HepG2 (cell line): ENCODE results near the gene TTC23L. TPM values are rescaled to one million over a fixed set of nuclear protein-coding genes. Genes with fewer than 3 reads are reported as not detected.
A peak's percentile ranks its signal among the peaks of the same experiment; 100 is the strongest.

ENCODE experiments used
- ATF1 ChIP-seq: IDR thresholded peaks from 2 replicates; pipeline ENCODE4 v1.6.1; 2016; ENCODE audit warnings: mild to moderate bottlenecking, control low read depth
- ESRRA ChIP-seq: sonication (generic); formaldehyde crosslinking; IDR thresholded peaks from 2 replicates; pipeline ENCODE4 v1.5.1; 2020; ENCODE audit warnings: mild to moderate bottlenecking, low read depth, missing genetic modification reagents
- HDAC1 ChIP-seq: sonication (generic); formaldehyde crosslinking; IDR thresholded peaks from 2 replicates; pipeline ENCODE4 v1.5.1; 2020; ENCODE audit warnings: mild to moderate bottlenecking, missing genetic modification reagents
- HNF4A ChIP-seq: sonication (generic); formaldehyde crosslinking; IDR thresholded peaks from 2 replicates; pipeline ENCODE4 v1.4.0; 2020; ENCODE audit warnings: missing genetic modification reagents
- HNRNPLL ChIP-seq: fragments of 200-400 bp; formaldehyde crosslinking; IDR thresholded peaks from 2 replicates; pipeline ENCODE4 v1.6.1; 2017; ENCODE audit warnings: mild to moderate bottlenecking, low read depth, low read length; ENCODE audit not compliant: poor library complexity, severe bottlenecking
- IRX3 ChIP-seq: sonication (generic); formaldehyde crosslinking; IDR thresholded peaks from 2 replicates; pipeline ENCODE4 v1.8.1; 2023; ENCODE audit warnings: mild to moderate bottlenecking, low read depth, missing genetic modification reagents, borderline replicate concordance
- JDP2 ChIP-seq: sonication (generic); formaldehyde crosslinking; IDR thresholded peaks from 2 replicates; pipeline ENCODE4 v1.8.1; 2022; ENCODE audit warnings: missing genetic modification reagents, borderline replicate concordance
- JUND ChIP-seq: sonication (generic); formaldehyde crosslinking; IDR thresholded peaks from 2 replicates; pipeline ENCODE4 v1.8.0; 2022; ENCODE audit warnings: mild to moderate bottlenecking, missing genetic modification reagents
- KLF13 ChIP-seq: sonication (generic); formaldehyde crosslinking; IDR thresholded peaks from 2 replicates; pipeline ENCODE4 v1.4.0; 2020; ENCODE audit warnings: mild to moderate bottlenecking, missing genetic modification reagents
- MLX ChIP-seq: IDR thresholded peaks from 2 replicates; pipeline ENCODE4 v1.6.1; 2016
- MYPOP ChIP-seq: sonication (generic); formaldehyde crosslinking; IDR thresholded peaks from 2 replicates; pipeline ENCODE4 v1.8.1; 2023; ENCODE audit warnings: mild to moderate bottlenecking, moderate library complexity, missing genetic modification reagents
- PPARG ChIP-seq: conservative IDR thresholded peaks from 2 replicates; pipeline ENCODE4 v1.6.1; 2016; ENCODE audit warnings: missing biosample characterization, missing genetic modification reagents
- SP140L ChIP-seq: sonication (generic); formaldehyde crosslinking; IDR thresholded peaks from 2 replicates; pipeline ENCODE4 v1.4.0; 2020; ENCODE audit warnings: missing genetic modification reagents, borderline replicate concordance
- SRSF1 ChIP-seq: fragments of 200-400 bp; formaldehyde crosslinking; optimal IDR thresholded peaks from 2 replicates; pipeline ENCODE3; 2017; ENCODE audit warnings: mild to moderate bottlenecking, low read depth, low read length, moderate library complexity
- TCF12 ChIP-seq, 2 experiments: fragments of 450-650 bp in 1 of 2; sonication (generic) in 1 of 2; formaldehyde crosslinking in 1 of 2; IDR thresholded peaks; 2 replicates each; pipeline versions ENCODE4 v1.6.1 to v1.8.0; 2017 to 2022; ENCODE audit warnings: antibody characterized with exemption in 1 of 2, mild to moderate bottlenecking in 1 of 2, missing genetic modification reagents in 1 of 2, moderate library complexity in 1 of 2
- ZNF234 ChIP-seq: sonication (generic); formaldehyde crosslinking; conservative IDR thresholded peaks from 2 replicates; pipeline ENCODE4 v1.5.1; 2020; ENCODE audit warnings: mild to moderate bottlenecking, missing genetic modification reagents
- ZNF235 ChIP-seq: sonication (generic); formaldehyde crosslinking; IDR thresholded peaks from 2 replicates; pipeline ENCODE4 v1.8.1; 2023; ENCODE audit warnings: mild to moderate bottlenecking, missing genetic modification reagents, borderline replicate concordance
- ZNF331 ChIP-seq: sonication (generic); formaldehyde crosslinking; IDR thresholded peaks from 2 replicates; pipeline ENCODE4 v1.4.0; 2020; ENCODE audit warnings: missing genetic modification reagents
- ZNF709 ChIP-seq: sonication (generic); formaldehyde crosslinking; IDR thresholded peaks from 2 replicates; pipeline ENCODE4 v1.5.0; 2020; ENCODE audit warnings: mild to moderate bottlenecking, missing genetic modification reagents
- polyA plus RNA-seq, 8 experiments: library from polyadenylated mRNA; depleted of rRNA in 3 of 8; stranded (reverse) in 7 of 8; unstranded in 1 of 8; fragments of >200 nt; fragmentation: Illumina TruSeq in 4 of 8; extraction: Trizol in 4 of 8; gene quantifications; 2 replicates each; pipeline versions ENCODE4 v1.2.1 to v1.2.3, GENCODE V29; 2011 to 2016; ENCODE audit warnings: low read depth in 4 of 8, missing spikeins in 1 of 8, mixed read lengths in 1 of 8; ENCODE audit not compliant: insufficient read depth in 1 of 8
- total RNA-seq, 5 experiments: library from RNA; depleted of rRNA; stranded (reverse); fragments of >200 nt; fragmentation: Illumina TruSeq; extraction: Trizol; gene quantifications; 2 replicates each; pipeline ENCODE4 v1.2.3, GENCODE V29; 2016; ENCODE audit warnings: low read depth in 1 of 5
- TF ChIP-seq, protein P1 (sequence below): sonication (generic); formaldehyde crosslinking; IDR thresholded peaks from 2 replicates; pipeline ENCODE4 v1.5.0; 2020; ENCODE audit warnings: missing genetic modification reagents
- TF ChIP-seq, protein P2 (sequence below): sonication (generic); formaldehyde crosslinking; IDR thresholded peaks from 2 replicates; pipeline ENCODE4 v1.4.0; 2020; ENCODE audit warnings: missing genetic modification reagents, borderline replicate concordance

TTC23L gene
- total and polyA plus RNA-seq, 2 of the 13 experiments (the other 11 are each of a cell fraction or from before 2014, with no cell fraction given), result 0.37 to 1.4 TPM

DNA sequence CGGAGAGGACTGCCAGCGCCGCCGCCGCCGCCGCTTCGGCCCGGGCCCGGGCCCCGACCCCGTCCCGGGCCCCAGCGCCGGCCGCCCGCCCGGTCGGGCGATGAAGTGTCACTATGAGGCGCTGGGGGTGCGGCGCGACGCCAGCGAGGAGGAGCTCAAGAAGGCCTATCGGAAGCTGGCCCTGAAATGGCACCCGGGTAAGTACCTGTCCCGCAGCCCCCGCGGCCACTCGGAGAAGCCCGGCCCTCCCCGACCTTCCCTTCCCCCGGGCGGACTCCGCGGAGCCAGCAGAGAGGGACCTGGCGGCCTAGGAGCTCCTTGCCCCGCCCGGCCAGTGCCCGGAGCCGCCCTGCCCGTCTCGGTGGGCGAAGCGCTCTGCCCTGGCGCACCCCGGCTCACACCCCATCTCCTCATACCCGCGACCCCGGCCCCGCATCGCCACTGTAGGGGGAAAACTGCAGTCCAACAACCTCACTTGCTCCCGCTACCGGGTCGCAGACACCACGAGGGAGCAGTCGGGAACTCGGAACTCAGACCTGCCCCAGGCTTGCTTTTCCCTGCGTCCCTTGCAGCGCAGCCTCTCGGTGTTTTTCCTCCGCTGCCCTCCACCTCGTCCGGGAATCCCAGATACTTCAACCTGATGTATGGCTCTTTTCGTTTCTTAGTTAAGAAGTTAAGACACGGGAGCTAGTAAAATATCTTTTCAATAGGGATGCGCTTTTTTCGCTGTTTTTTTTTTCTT is 90.9 kb downstream of the TTC23L start (continued):
- TF ChIP-seq JDP2 (CRISPR knock-in tag), result no peak
- peak; percentile 57 for TF ChIP-seq SRSF1
- no peak for TF ChIP-seq KLF13 (CRISPR knock-in tag)
- peak; percentile 43 for TF ChIP-seq HDAC1 (CRISPR knock-in tag)
- TF ChIP-seq JUND (CRISPR knock-in tag), result no peak
- no peak for TF ChIP-seq ATF1 (CRISPR knock-in tag)
- TF ChIP-seq, protein P1, sequence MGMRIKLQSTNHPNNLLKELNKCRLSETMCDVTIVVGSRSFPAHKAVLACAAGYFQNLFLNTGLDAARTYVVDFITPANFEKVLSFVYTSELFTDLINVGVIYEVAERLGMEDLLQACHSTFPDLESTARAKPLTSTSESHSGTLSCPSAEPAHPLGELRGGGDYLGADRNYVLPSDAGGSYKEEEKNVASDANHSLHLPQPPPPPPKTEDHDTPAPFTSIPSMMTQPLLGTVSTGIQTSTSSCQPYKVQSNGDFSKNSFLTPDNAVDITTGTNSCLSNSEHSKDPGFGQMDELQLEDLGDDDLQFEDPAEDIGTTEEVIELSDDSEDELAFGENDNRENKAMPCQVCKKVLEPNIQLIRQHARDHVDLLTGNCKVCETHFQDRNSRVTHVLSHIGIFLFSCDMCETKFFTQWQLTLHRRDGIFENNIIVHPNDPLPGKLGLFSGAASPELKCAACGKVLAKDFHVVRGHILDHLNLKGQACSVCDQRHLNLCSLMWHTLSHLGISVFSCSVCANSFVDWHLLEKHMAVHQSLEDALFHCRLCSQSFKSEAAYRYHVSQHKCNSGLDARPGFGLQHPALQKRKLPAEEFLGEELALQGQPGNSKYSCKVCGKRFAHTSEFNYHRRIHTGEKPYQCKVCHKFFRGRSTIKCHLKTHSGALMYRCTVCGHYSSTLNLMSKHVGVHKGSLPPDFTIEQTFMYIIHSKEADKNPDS (CRISPR knock-in tag), result no peak
- TF ChIP-seq ZNF234 (CRISPR knock-in tag), result no peak
- 0 out of 2 replicates have a peak, but pooled peaks have one; percentile 36 for TF ChIP-seq ESRRA
- TF ChIP-seq ZNF709 (CRISPR knock-in tag), result no peak
- no peak for TF ChIP-seq TCF12 (IDR thresholded peaks at IDR 0.05)
- TF ChIP-seq TCF12 (CRISPR knock-in tag; IDR thresholded peaks at IDR 0.05), result no peak
- TF ChIP-seq HNF4A (CRISPR knock-in tag), result no peak
- TF ChIP-seq PPARG (CRISPR knock-in tag), result no peak
- TF ChIP-seq SP140L, result no peak
- peak; percentile 15; the same call in 1 of the 2 replicates for TF ChIP-seq ZNF331
- TF ChIP-seq, protein P2, sequence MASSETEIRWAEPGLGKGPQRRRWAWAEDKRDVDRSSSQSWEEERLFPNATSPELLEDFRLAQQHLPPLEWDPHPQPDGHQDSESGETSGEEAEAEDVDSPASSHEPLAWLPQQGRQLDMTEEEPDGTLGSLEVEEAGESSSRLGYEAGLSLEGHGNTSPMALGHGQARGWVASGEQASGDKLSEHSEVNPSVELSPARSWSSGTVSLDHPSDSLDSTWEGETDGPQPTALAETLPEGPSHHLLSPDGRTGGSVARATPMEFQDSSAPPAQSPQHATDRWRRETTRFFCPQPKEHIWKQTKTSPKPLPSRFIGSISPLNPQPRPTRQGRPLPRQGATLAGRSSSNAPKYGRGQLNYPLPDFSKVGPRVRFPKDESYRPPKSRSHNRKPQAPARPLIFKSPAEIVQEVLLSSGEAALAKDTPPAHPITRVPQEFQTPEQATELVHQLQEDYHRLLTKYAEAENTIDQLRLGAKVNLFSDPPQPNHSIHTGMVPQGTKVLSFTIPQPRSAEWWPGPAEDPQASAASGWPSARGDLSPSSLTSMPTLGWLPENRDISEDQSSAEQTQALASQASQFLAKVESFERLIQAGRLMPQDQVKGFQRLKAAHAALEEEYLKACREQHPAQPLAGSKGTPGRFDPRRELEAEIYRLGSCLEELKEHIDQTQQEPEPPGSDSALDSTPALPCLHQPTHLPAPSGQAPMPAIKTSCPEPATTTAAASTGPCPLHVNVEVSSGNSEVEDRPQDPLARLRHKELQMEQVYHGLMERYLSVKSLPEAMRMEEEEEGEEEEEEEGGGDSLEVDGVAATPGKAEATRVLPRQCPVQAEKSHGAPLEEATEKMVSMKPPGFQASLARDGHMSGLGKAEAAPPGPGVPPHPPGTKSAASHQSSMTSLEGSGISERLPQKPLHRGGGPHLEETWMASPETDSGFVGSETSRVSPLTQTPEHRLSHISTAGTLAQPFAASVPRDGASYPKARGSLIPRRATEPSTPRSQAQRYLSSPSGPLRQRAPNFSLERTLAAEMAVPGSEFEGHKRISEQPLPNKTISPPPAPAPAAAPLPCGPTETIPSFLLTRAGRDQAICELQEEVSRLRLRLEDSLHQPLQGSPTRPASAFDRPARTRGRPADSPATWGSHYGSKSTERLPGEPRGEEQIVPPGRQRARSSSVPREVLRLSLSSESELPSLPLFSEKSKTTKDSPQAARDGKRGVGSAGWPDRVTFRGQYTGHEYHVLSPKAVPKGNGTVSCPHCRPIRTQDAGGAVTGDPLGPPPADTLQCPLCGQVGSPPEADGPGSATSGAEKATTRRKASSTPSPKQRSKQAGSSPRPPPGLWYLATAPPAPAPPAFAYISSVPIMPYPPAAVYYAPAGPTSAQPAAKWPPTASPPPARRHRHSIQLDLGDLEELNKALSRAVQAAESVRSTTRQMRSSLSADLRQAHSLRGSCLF (CRISPR knock-in tag), result no peak
- TF ChIP-seq ZNF235 (CRISPR knock-in tag), result no peak
- no peak for TF ChIP-seq IRX3
- TF ChIP-seq MLX (CRISPR knock-in tag), result no peak
- TF ChIP-seq HNRNPLL, result peak; percentile 42
- 0 out of 2 replicates have a peak, but pooled peaks have one; percentile 62 for TF ChIP-seq MYPOP (CRISPR knock-in tag)
